Astrocyte of the cerebellum (primary cell): ENCODE measurements around the gene METTL1.
"Not testable (repeated sequence)": the region's sequence is repeated elsewhere in the genome, so short reads cannot be mapped to it uniquely, and the experiment has no call there.

Experiments
- DNase-seq: peaks from one replicate; pipeline ENCODE4 v3.0.0-alpha.2; 2011; ENCODE audit warnings: low read depth
- H3K4me3 ChIP-seq: 2 replicates; pipeline ENCODE4 v1.5.1; 2011; ENCODE audit warnings: mild to moderate bottlenecking, low read depth, low read length, moderate library complexity
- CTCF ChIP-seq: IDR thresholded peaks from 2 replicates; pipeline ENCODE4 v1.5.1; 2012; ENCODE audit warnings: low read length, low read depth, moderate library complexity, mild to moderate bottlenecking; ENCODE audit errors: missing control alignments
- in situ Hi-C: cut with HindIII; loops from 2 replicates; pipeline ENCODE4 v1.10.0; 2017; ENCODE audit warnings: low sequenced_read_pairs

METTL1 gene

DNA sequence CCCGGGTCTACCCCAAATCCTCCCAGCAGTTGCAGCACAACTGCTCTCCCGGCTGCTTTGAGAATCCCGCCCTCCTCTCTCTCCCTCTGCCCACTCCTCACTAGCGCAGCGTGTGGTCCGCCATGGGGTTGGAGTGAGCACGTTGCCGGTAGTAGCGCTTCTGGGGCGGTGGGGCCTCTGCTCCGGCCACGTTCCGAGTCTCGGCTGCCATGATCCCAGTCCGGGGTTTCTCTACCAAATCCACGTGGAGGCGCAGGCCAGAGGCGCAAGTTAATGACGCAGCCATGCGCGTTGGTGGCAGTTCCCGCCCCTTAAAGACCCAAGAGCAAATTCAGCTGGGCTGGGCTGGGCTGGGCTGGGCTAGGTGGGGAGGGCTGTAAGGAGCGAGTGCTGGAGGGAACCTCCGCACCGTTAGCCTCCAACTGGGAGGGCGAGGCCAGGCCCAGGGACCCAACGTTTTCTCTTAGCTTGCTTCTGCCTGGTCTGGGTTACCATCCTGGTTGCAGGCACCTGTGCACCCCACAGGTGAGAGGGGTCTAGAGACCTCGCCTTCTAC is at the start of gene METTL1:
TSS of gene METTL1 (minus strand) at position 233 of the 556 bp plus-strand sequence. CDS start at position 211, 22 bp downstream.
- no peak for TF ChIP-seq CTCF
- in situ Hi-C loops: no loop called here
- peak within 1 kb of the TSS; percentile 90 for H3K4me3 ChIP-seq
- peak; percentile 92 for DNase-seq

DNA sequence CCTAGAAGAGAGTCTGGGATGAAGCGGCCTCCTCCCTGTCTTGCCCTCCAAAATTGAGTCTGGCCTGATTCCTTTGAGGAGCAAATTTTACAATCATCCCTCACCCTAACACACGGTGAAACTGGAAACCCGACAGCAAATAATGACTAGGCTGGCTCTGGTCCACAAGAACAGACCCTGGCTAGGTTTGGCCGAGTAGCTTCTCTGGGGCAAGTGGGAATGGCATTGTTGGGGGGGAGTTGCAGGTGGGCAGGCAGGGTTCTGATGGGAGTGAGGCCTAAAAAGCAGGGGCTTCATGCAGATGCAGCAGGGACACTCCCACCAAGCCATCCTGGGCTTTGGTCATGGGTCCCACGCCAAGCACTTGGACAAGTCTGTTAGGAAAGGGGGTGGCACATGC is 49.1 kb upstream of the METTL1 start:
- DNase-seq, H3K4me3 ChIP-seq, in situ Hi-C loops: not testable (repeated sequence)

- H3K4me3 ChIP-seq, in situ Hi-C loops, DNase-seq: not testable (repeated sequence)
These were observed 48.2 kb upstream of the METTL1 start for GRCh38 chr12:57820119-57820518.

GRCh38 chr12:57817990-57818331 is 46.1 kb upstream of the METTL1 start:
- in situ Hi-C loops: loop anchor here (5.0 kb wide), 1 partner anchor 61 kb away; the partner anchor contains the start of gene MARCHF9
- H3K4me3 ChIP-seq, DNase-seq: not testable (repeated sequence)

- no peak for TF ChIP-seq CTCF
- no peak for DNase-seq
- H3K4me3 ChIP-seq: no peak overlapping the region
- in situ Hi-C loops: loop anchor here (5.0 kb wide), 1 partner anchor 60 kb away; the partner anchor contains the start of gene MARCHF9
These were observed 45.5 kb upstream of the METTL1 start for GRCh38 chr12:57817261-57817989.

DNA sequence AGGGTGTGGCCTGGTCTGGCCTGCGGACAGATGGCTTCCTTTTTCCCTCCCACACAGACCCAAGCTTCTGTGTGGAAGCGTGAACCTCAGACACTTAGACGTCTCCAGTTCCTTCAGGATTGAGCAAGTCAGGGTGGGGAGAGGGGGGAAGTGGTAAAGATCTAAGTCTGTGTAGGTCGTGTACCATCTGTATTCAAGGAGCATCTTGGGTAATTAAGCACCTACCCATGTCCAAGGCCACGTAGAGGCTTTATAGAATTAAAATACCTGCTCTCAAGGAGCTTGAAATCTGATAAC is 44.9 kb upstream of the METTL1 start:
- in situ Hi-C loops: loop anchor here (5.0 kb wide), 1 partner anchor 60 kb away; the partner anchor contains the start of gene MARCHF9
- no peak for TF ChIP-seq CTCF
- DNase-seq: no peak
- H3K4me3 ChIP-seq: no peak overlapping the region

DNA sequence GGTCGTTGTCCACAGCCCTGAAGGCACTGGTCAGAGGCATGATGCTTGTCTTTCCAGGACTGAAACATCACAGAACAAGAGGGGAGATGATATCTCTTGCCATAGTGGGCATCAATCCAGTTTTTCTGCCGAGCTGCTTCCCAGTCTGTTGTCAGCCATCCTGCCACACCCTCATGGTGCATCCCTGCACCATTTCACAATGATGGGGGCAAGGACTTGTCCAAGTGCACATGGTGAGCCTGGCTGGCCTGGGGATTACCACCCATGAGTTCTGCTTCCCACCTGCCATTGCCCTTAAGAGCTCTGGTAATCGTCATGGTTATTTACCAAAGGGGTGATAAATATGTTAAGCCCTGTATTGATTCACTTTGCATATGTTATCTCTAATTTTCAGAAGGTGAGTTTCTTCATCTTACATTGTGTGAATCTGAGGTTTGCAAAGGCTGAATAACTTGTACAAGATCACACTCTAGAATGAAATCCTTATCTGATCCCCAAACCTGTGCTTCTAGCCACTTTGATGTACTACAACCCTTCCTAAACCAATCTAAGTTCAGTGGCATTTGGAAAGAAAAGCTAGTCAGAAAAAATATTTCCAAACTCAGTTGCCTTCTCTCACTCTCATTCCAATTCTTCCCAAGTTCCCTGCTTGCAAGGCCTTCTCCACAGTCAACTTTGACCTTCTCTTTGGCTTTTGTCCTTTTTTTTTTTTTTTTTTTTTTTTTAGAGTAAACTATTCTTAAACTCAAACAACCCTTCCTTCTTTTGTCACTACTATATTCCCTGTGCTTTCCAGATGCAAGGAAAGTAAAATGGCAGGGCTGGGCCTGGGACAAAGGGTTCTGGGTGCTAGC is 44.3 kb upstream of the METTL1 start:
- TF ChIP-seq CTCF: no peak
- no peak for DNase-seq
- no peak overlapping the region for H3K4me3 ChIP-seq
- in situ Hi-C loops: loop anchor here (5.0 kb wide), 1 partner anchor 59 kb away; the partner anchor contains the start of gene MARCHF9
